ENCODE measurements around the gene AGAP1. TPM values are rescaled to one million over a fixed set of nuclear protein-coding genes. Genes with fewer than 3 reads are reported as not detected.

AGAP1 gene
- total RNA-seq, 4 donors from 2014 or later = 23.4 to 46.5 (median 29.3) TPM

- Histone ChIP-seq H3K27ac (no peak overlapping the region), H3K4me1 (peaks cover under 1 to 1% of the 10 kb centered on the region in 2 donors), H3K36me3 (no peaks in the 10 kb centered on the region), H3K27me3 (no peaks in the 10 kb centered on the region), H3K9me3 (no peaks in the 10 kb centered on the region), H3K4me3 (replicated peaks in 1 of 3) (no peak overlapping the region)
- 81 to 83% methylated on average over 9 of the region's 9 CpGs for WGBS, 2 donors
- no peak for DNase-seq
- intact Hi-C loops (cut with DNase I) = no loop called here
- no peak for TF ChIP-seq CTCF (IDR thresholded peaks at IDR 0.05)
- TF ChIP-seq POLR2A (IDR thresholded peaks at IDR 0.05) = no peak
Observed at GRCh38 chr2:235568431-235568830, 74.6 kb downstream of the AGAP1 start.

- Histone ChIP-seq H3K27me3 (no peaks in the 10 kb centered on the region), H3K4me1 (peaks cover 14% of the 10 kb centered on the region in 2 donors), H3K4me3 (replicated peaks in 1 of 3) (no peak overlapping the region), H3K36me3 (no peaks in the 10 kb centered on the region), H3K9me3 (no peaks in the 10 kb centered on the region), H3K27ac (no peak overlapping the region)
- no peak for TF ChIP-seq CTCF (IDR thresholded peaks at IDR 0.05)
- no peak for TF ChIP-seq POLR2A (IDR thresholded peaks at IDR 0.05)
- WGBS, 2 donors = 72 to 87% methylated on average over 7 of the region's 7 CpGs
- no peak for DNase-seq
- intact Hi-C loops (cut with DNase I) = no loop called here
Observed at GRCh38 chr2:235569837-235570236, 76.0 kb downstream of the AGAP1 start.

- no peaks in the 10 kb centered on the region for H3K27me3 ChIP-seq
- 41 to 77% methylated on average over 4 of the region's 4 CpGs for WGBS, 2 donors
- no peak for TF ChIP-seq CTCF (IDR thresholded peaks at IDR 0.05)
- no peak for TF ChIP-seq POLR2A (IDR thresholded peaks at IDR 0.05)
- intact Hi-C loops (cut with DNase I) = no loop called here
- H3K4me3 ChIP-seq (replicated peaks in 1 of 3) = no peak overlapping the region
- H3K9me3 ChIP-seq = no peaks in the 10 kb centered on the region
- no peaks in the 10 kb centered on the region for H3K36me3 ChIP-seq
- H3K4me1 ChIP-seq = peaks cover 19% of the 10 kb centered on the region in 2 donors
- DNase-seq = no peak
- H3K27ac ChIP-seq = no peak overlapping the region
Observed at GRCh38 chr2:235570256-235570655, 76.4 kb downstream of the AGAP1 start.

- Histone ChIP-seq H3K27ac (no peak overlapping the region), H3K9me3 (no peaks in the 10 kb centered on the region), H3K36me3 (no peaks in the 10 kb centered on the region), H3K4me3 (replicated peaks in 1 of 3) (no peak overlapping the region), H3K27me3 (no peaks in the 10 kb centered on the region), H3K4me1 (peaks cover 22 to 23% of the 10 kb centered on the region in 2 donors)
- WGBS, 2 donors = 82 to 85% methylated on average over 9 of the region's 9 CpGs
- TF ChIP-seq POLR2A (IDR thresholded peaks at IDR 0.05) (no peak), CTCF (IDR thresholded peaks at IDR 0.05) (no peak)
- intact Hi-C loops (cut with DNase I) = no loop called here
- peak; percentile 23 to 48 for DNase-seq
Observed at GRCh38 chr2:235570966-235571692, 77.3 kb downstream of the AGAP1 start.

- 96% methylated on average over 7 of the region's 7 CpGs for WGBS, 2 donors
- Histone ChIP-seq H3K9me3 (no peaks in the 10 kb centered on the region), H3K4me3 (replicated peaks in 1 of 3) (no peak overlapping the region), H3K27ac (no peak overlapping the region), H3K27me3 (no peaks in the 10 kb centered on the region), H3K36me3 (no peaks in the 10 kb centered on the region), H3K4me1 (peaks cover 22 to 23% of the 10 kb centered on the region in 2 donors)
- no peak for TF ChIP-seq CTCF (IDR thresholded peaks at IDR 0.05)
- TF ChIP-seq POLR2A (IDR thresholded peaks at IDR 0.05) = no peak
- intact Hi-C loops (cut with DNase I) = no loop called here
- DNase-seq = no peak
Observed at GRCh38 chr2:235572592-235572991, 78.7 kb downstream of the AGAP1 start.

All from thyroid gland (tissue), 4 donors.